Muscle layer of colon (tissue), 2 donors: Measurements from ENCODE around the gene XPO6.

ENCODE experiments used
- H3K27ac ChIP-seq: one replicate; pipeline ENCODE4 v1.7.0; 2013; ENCODE audit warnings: low read depth, mild to moderate bottlenecking, low read length, moderate library complexity
- H3K27me3 ChIP-seq, 2 donors: one replicate each; pipeline ENCODE4 v1.7.0; 2013; ENCODE audit warnings: low read length in 2 of 2, mild to moderate bottlenecking in 2 of 2; ENCODE audit not compliant: insufficient read depth in 2 of 2, control insufficient read depth in 1 of 2
- H3K36me3 ChIP-seq: one replicate; pipeline ENCODE4 v1.7.0; 2013; ENCODE audit warnings: mild to moderate bottlenecking, low read length; ENCODE audit not compliant: insufficient read depth
- H3K4me1 ChIP-seq: one replicate; pipeline ENCODE4 v1.7.0; 2013; ENCODE audit warnings: mild to moderate bottlenecking, low read length; ENCODE audit not compliant: insufficient read depth
- H3K4me3 ChIP-seq, 2 donors: one replicate each; pipeline ENCODE4 v1.7.0; 2013; ENCODE audit warnings: low read length in 2 of 2, low read depth in 1 of 2, mild to moderate bottlenecking in 1 of 2, moderate library complexity in 1 of 2
- H3K9ac ChIP-seq: one replicate; pipeline ENCODE4 v1.7.0; 2013; ENCODE audit warnings: low read length
- H3K9me3 ChIP-seq: one replicate; pipeline ENCODE4 v1.7.0; 2013; ENCODE audit warnings: mild to moderate bottlenecking, low read length
- donor health status: abdominal sarcoma.
- donor health status: Adenocarcinoma of cecum.

The XPO6 gene

GRCh38 chr16:28082624-28083023 lies 129.1 kb downstream of the XPO6 start:
- H3K4me1 ChIP-seq: no peaks in the 10 kb centered on the region
- no peaks in the 10 kb centered on the region for H3K9me3 ChIP-seq
- H3K4me3 ChIP-seq: no peak overlapping the region
- H3K9ac ChIP-seq: no peak overlapping the region
- H3K27me3 ChIP-seq: no peaks in the 10 kb centered on the region
- no peak overlapping the region for H3K27ac ChIP-seq
- H3K36me3 ChIP-seq: no peaks in the 10 kb centered on the region

- Histone ChIP-seq H3K9ac (no peak overlapping the region), H3K4me3 (no peak overlapping the region), H3K27me3 (no peaks in the 10 kb centered on the region), H3K4me1 (no peaks in the 10 kb centered on the region), H3K9me3 (no peaks in the 10 kb centered on the region), H3K36me3 (no peaks in the 10 kb centered on the region), H3K27ac (no peak overlapping the region)
Measured at GRCh38 chr16:28081391-28081968, 130.3 kb downstream of the XPO6 start.

- Histone ChIP-seq H3K27ac (no peak overlapping the region), H3K9me3 (no peaks in the 10 kb centered on the region), H3K27me3 (no peaks in the 10 kb centered on the region), H3K4me3 (no peak overlapping the region), H3K36me3 (no peaks in the 10 kb centered on the region), H3K9ac (no peak overlapping the region), H3K4me1 (no peaks in the 10 kb centered on the region)
Measured at GRCh38 chr16:28078261-28078660, 133.5 kb downstream of the XPO6 start.

GRCh38 chr16:28073836-28074235 lies 137.9 kb downstream of the XPO6 start:
- Histone ChIP-seq H3K4me3 (no peak overlapping the region), H3K27ac (no peak overlapping the region), H3K9ac (no peak overlapping the region), H3K27me3 (no peaks in the 10 kb centered on the region), H3K9me3 (no peaks in the 10 kb centered on the region), H3K36me3 (no peaks in the 10 kb centered on the region), H3K4me1 (no peaks in the 10 kb centered on the region)

DNA sequence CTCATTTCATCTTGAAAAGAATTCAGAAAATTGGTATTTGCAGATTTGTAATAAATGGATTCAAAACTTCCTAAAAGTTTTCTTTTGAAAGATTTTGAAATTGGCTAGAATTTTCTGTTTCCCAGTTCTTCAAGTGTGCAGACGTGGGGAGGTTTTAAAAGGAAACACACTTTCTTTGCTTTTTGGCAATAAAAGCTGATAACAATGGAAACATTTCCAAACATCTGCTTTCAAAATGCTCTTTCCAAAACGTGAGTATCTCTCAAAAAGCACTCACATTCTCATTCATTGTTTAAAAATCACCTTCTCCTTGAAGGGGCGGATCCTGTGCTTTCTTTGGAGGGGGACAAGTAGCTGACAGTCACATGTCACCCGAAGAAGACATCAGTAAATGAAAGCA lies 139.7 kb downstream of the XPO6 start:
- Histone ChIP-seq H3K9me3 (no peaks in the 10 kb centered on the region), H3K36me3 (no peaks in the 10 kb centered on the region)

GRCh38 chr16:28069971-28070794 lies 141.6 kb downstream of the XPO6 start:
- Histone ChIP-seq H3K27ac (no peak overlapping the region), H3K4me1 (no peaks in the 10 kb centered on the region), H3K9ac (no peak overlapping the region), H3K36me3 (no peaks in the 10 kb centered on the region), H3K9me3 (no peaks in the 10 kb centered on the region), H3K4me3 (no peak overlapping the region), H3K27me3 (peaks cover 0 to under 1% of the 10 kb centered on the region in 2 donors)

More for the DNA sequence above, 139.7 kb downstream of the XPO6 start:
- Histone ChIP-seq H3K4me3 (no peak overlapping the region), H3K4me1 (no peaks in the 10 kb centered on the region), H3K9ac (no peak overlapping the region), H3K27me3 (no peaks in the 10 kb centered on the region), H3K27ac (no peak overlapping the region)

- Histone ChIP-seq H3K4me3 (no peak overlapping the region), H3K27ac (no peak overlapping the region), H3K9ac (no peak overlapping the region), H3K36me3 (no peaks in the 10 kb centered on the region), H3K27me3 (peaks cover 0 to 11% of the 10 kb centered on the region in 2 donors), H3K4me1 (no peaks in the 10 kb centered on the region), H3K9me3 (no peaks in the 10 kb centered on the region)
Measured at GRCh38 chr16:28068976-28069375, 142.8 kb downstream of the XPO6 start.

- Histone ChIP-seq H3K9me3 (no peaks in the 10 kb centered on the region), H3K4me3 (no peak overlapping the region), H3K9ac (no peak overlapping the region), H3K36me3 (no peaks in the 10 kb centered on the region), H3K27ac (no peak overlapping the region), H3K27me3 (peaks cover 0 to 16% of the 10 kb centered on the region in 2 donors), H3K4me1 (no peaks in the 10 kb centered on the region)
Measured at GRCh38 chr16:28067604-28068379, 144.0 kb downstream of the XPO6 start.

DNA sequence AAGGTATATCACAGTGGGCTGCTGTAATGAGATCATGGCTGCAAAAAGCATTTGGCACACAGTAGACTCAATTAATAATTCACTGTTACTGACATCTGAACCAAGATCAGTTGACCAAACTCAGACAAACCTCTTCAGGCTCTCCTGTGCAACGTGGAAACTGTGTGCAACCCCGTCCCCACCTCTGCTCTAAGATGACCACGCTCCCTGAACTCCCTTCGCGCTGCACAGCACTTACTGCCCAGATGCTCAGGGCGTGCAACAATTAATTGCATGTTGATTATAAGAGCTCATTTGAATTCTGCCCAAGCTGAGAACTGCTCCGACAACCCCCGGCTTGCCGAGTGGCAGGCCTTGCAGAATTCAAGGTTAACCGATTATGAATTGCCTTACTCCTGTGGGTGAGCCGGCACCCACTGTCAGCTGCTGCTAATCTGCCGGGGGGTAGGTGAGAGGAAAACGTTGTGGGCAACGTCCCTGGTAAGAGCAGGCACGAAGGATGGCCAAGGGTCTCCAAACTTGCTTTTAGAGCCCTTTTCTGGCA lies 147.0 kb downstream of the XPO6 start:
- Histone ChIP-seq H3K4me3 (no peak overlapping the region), H3K4me1 (no peaks in the 10 kb centered on the region), H3K27me3 (peaks cover 0 to 31% of the 10 kb centered on the region in 2 donors), H3K9ac (no peak overlapping the region), H3K27ac (no peak overlapping the region), H3K36me3 (no peaks in the 10 kb centered on the region), H3K9me3 (no peaks in the 10 kb centered on the region)

DNA sequence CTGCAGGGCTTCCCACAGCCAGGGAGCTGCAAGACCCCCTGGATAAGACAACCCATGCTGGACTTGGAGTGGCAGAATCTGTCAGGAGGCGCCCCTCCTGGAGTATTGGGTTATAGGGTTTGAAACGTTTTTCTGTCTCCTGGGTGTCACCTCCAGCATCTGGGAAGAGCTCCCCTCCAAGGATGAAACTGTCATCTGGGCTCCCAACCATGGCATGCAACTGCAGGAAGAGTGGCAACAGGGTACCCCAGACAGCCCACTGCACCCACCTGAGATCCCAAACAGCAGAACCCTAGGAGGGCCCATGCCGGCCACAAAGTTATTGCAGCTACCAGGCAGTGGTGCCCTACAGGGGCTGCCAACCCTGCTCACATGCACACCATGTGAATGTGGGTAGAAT lies 147.6 kb downstream of the XPO6 start:
- no peak overlapping the region for H3K27ac ChIP-seq
- no peaks in the 10 kb centered on the region for H3K4me1 ChIP-seq
- H3K36me3 ChIP-seq: no peaks in the 10 kb centered on the region
- no peak overlapping the region for H3K9ac ChIP-seq
- peaks cover 0 to 32% of the 10 kb centered on the region in 2 donors for H3K27me3 ChIP-seq
- H3K4me3 ChIP-seq: no peak overlapping the region
- H3K9me3 ChIP-seq: no peaks in the 10 kb centered on the region

GRCh38 chr16:28063591-28064061 lies 148.1 kb downstream of the XPO6 start, which contains the start of gene GSG1L:
Gene GSG1L, minus strand, starts transcription at chr16:28063714. Its CDS starts 290 bp downstream, at chr16:28063424.
- Histone ChIP-seq H3K36me3 (no peaks in the 10 kb centered on the region), H3K27me3 (peaks cover 0 to 32% of the 10 kb centered on the region in 2 donors), H3K9ac (no peak within 1 kb of the TSS), H3K9me3 (no peaks in the 10 kb centered on the region), H3K27ac (no peak within 1 kb of the TSS), H3K4me3 (no peak within 1 kb of the TSS), H3K4me1 (no peaks in the 10 kb centered on the region)
